ENCODE data around the gene TBX1.

The TBX1 gene

GRCh38 chr22:19737846-19738663, 22.5 kb upstream of the TBX1 start:
- Histone ChIP-seq H3K27me3 (no peaks in the 10 kb centered on the region), H3K4me1 (peaks cover 0 to 7% (median 5%) of the 10 kb centered on the region in 10 experiments; a peak in 9 of 20 replicates), H3K4me2 (no peak overlapping the region), H3K36me3 (no peaks in the 10 kb centered on the region), H3K27ac (no peak overlapping the region), H4K20me1 (peaks cover 0 to 46% (median 0%) of the 10 kb centered on the region in 11 experiments; a peak in 4 of 22 replicates), H3K4me3 (no peak overlapping the region), H3K9me3 (replicated peaks in 1 of 11) (no peaks in the 10 kb centered on the region), H3K9ac (no peak overlapping the region)
- no peak for TF ChIP-seq Cebpa-rat (IDR thresholded peaks at IDR 0.05)

GRCh38 chr22:19738664-19739447, 21.7 kb upstream of the TBX1 start:
- no peak for TF ChIP-seq Cebpa-rat (IDR thresholded peaks at IDR 0.05)
- no peaks in the 10 kb centered on the region for H3K27me3 ChIP-seq
- H3K4me1 ChIP-seq, result peaks cover 0 to 8% (median 5%) of the 10 kb centered on the region in 10 experiments; a peak in 9 of 20 replicates
- H3K9me3 ChIP-seq (replicated peaks in 1 of 11), result no peaks in the 10 kb centered on the region
- no peak overlapping the region for H3K4me2 ChIP-seq
- H3K27ac ChIP-seq, result no peak overlapping the region
- H3K4me3 ChIP-seq, result no peak overlapping the region
- no peak overlapping the region for H3K9ac ChIP-seq
- no peaks in the 10 kb centered on the region for H3K36me3 ChIP-seq
- peaks cover 0 to 47% (median 0%) of the 10 kb centered on the region in 11 experiments; a peak in 4 of 22 replicates for H4K20me1 ChIP-seq

- no peaks in the 10 kb centered on the region for H3K36me3 ChIP-seq
- H3K4me2 ChIP-seq, result no peak overlapping the region
- TF ChIP-seq Cebpa-rat (IDR thresholded peaks at IDR 0.05), result no peak
- no peak overlapping the region for H3K4me3 ChIP-seq
- peaks cover 0 to 8% (median 5%) of the 10 kb centered on the region in 10 experiments; a peak in 9 of 20 replicates for H3K4me1 ChIP-seq
- H4K20me1 ChIP-seq, result peaks cover 0 to 42% (median 0%) of the 10 kb centered on the region in 11 experiments; a peak in 3 of 22 replicates
- H3K9me3 ChIP-seq (replicated peaks in 1 of 11), result no peaks in the 10 kb centered on the region
- H3K27me3 ChIP-seq, result no peaks in the 10 kb centered on the region
- no peak overlapping the region for H3K9ac ChIP-seq
- no peak overlapping the region for H3K27ac ChIP-seq
These were observed 21.1 kb upstream of the TBX1 start for GRCh38 chr22:19739448-19739895.

- no peak overlapping the region for H3K27ac ChIP-seq
- no peaks in the 10 kb centered on the region for H3K36me3 ChIP-seq
- no peak overlapping the region for H3K9ac ChIP-seq
- H3K4me2 ChIP-seq, result no peak overlapping the region
- no peak for TF ChIP-seq Cebpa-rat (IDR thresholded peaks at IDR 0.05)
- peaks cover 0 to 8% (median 5%) of the 10 kb centered on the region in 10 experiments; a peak in 9 of 20 replicates for H3K4me1 ChIP-seq
- peaks cover 0 to 37% (median 0%) of the 10 kb centered on the region in 11 experiments; a peak in 3 of 22 replicates for H4K20me1 ChIP-seq
- H3K9me3 ChIP-seq (replicated peaks in 1 of 11), result no peaks in the 10 kb centered on the region
- no peaks in the 10 kb centered on the region for H3K27me3 ChIP-seq
- no peak overlapping the region for H3K4me3 ChIP-seq
These were observed 20.6 kb upstream of the TBX1 start for GRCh38 chr22:19739911-19740449.

- Histone ChIP-seq H4K20me1 (peaks cover 0 to 32% (median 0%) of the 10 kb centered on the region in 11 experiments; a peak in 2 of 22 replicates), H3K4me2 (no peak overlapping the region), H3K4me3 (no peak overlapping the region), H3K27me3 (no peaks in the 10 kb centered on the region), H3K9me3 (replicated peaks in 1 of 11) (no peaks in the 10 kb centered on the region), H3K27ac (no peak overlapping the region), H3K4me1 (peaks cover 0 to 12% (median 5%) of the 10 kb centered on the region in 10 experiments; a peak in 16 of 20 replicates), H3K36me3 (no peaks in the 10 kb centered on the region), H3K9ac (no peak overlapping the region)
- TF ChIP-seq Cebpa-rat (IDR thresholded peaks at IDR 0.05), result no peak
These were observed 20.0 kb upstream of the TBX1 start for GRCh38 chr22:19740586-19740985.

- no peaks in the 10 kb centered on the region for H3K36me3 ChIP-seq
- H3K27me3 ChIP-seq, result no peaks in the 10 kb centered on the region
- no peak for TF ChIP-seq Cebpa-rat (IDR thresholded peaks at IDR 0.05)
- H4K20me1 ChIP-seq, result peaks cover 0 to 32% (median 0%) of the 10 kb centered on the region in 11 experiments; a peak in 2 of 22 replicates
- no peak overlapping the region for H3K27ac ChIP-seq
- H3K4me3 ChIP-seq, result no peak overlapping the region
- H3K4me1 ChIP-seq, result peaks cover 5 to 17% (median 10%) of the 10 kb centered on the region in 10 experiments; a peak in 18 of 20 replicates
- H3K9ac ChIP-seq, result no peak overlapping the region
- no peaks in the 10 kb centered on the region for H3K9me3 ChIP-seq (replicated peaks in 1 of 11)
- H3K4me2 ChIP-seq, result no peak overlapping the region
These were observed 19.5 kb upstream of the TBX1 start for GRCh38 chr22:19741053-19741452.

- peaks cover 7 to 23% (median 17%) of the 10 kb centered on the region in 10 experiments; a peak in 18 of 20 replicates for H3K4me1 ChIP-seq
These were observed 18.2 kb upstream of the TBX1 start for GRCh38 chr22:19742160-19743066.

GRCh38 chr22:19743081-19743480, 17.5 kb upstream of the TBX1 start:
- H3K27me3 ChIP-seq, result peaks cover 0 to 3% (median 0%) of the 10 kb centered on the region in 11 experiments; a peak in 2 of 22 replicates
- peaks cover 0 to 41% (median 0%) of the 10 kb centered on the region in 11 experiments; a peak in 2 of 22 replicates for H4K20me1 ChIP-seq
- no peak overlapping the region for H3K4me3 ChIP-seq
- peak overlapping the region in 5 of 11 experiments; percentile 9 to 43 (median 18); a peak in 5 of 22 replicates for H3K4me2 ChIP-seq
- no peak overlapping the region for H3K9ac ChIP-seq
- H3K9me3 ChIP-seq (replicated peaks in 1 of 11), result no peaks in the 10 kb centered on the region
- peaks cover 7 to 23% (median 17%) of the 10 kb centered on the region in 10 experiments; a peak in 18 of 20 replicates for H3K4me1 ChIP-seq
- H3K36me3 ChIP-seq, result no peaks in the 10 kb centered on the region
- no peak for TF ChIP-seq Cebpa-rat (IDR thresholded peaks at IDR 0.05)
- H3K27ac ChIP-seq, result no peak overlapping the region

More at GRCh38 chr22:19742160-19743066, 18.2 kb upstream of the TBX1 start:
- H4K20me1 ChIP-seq, result peaks cover 0 to 41% (median 0%) of the 10 kb centered on the region in 11 experiments; a peak in 2 of 22 replicates
- no peak for TF ChIP-seq Cebpa-rat (IDR thresholded peaks at IDR 0.05)
- no peaks in the 10 kb centered on the region for H3K27me3 ChIP-seq
- no peak overlapping the region for H3K4me3 ChIP-seq
- no peak overlapping the region for H3K9ac ChIP-seq
- no peaks in the 10 kb centered on the region for H3K9me3 ChIP-seq (replicated peaks in 1 of 11)
- peak overlapping the region in 5 of 11 experiments; percentile 9 to 43 (median 18); a peak in 6 of 22 replicates for H3K4me2 ChIP-seq
- H3K36me3 ChIP-seq, result no peaks in the 10 kb centered on the region
- no peak overlapping the region for H3K27ac ChIP-seq

Measured in BLaER1 treated with 17β-estradiol and CSF1 and Interleukin-3, amounts not matched to agents 10 nM and 100 nM (cell line).